Sigmoid colon (tissue), 7 donors: Measurements from ENCODE around the gene RNASEH1. TPM values are rescaled to one million over a fixed set of nuclear protein-coding genes. Genes with fewer than 3 reads are reported as not detected.
A peak's percentile ranks its signal among the peaks of the same experiment; 100 is the strongest.

Experiments
- DNase-seq: peaks from one replicate; pipeline ENCODE4 v3.0.0-alpha.2; 2019
- H3K27ac ChIP-seq, 4 donors: fragments of 200-600 bp; sonication (generic); one replicate each; pipeline ENCODE4 v1.5.1; 2016 to 2019; ENCODE audit warnings: mild to moderate bottlenecking in 1 of 4
- H3K27me3 ChIP-seq, 3 donors: fragments of 200-600 bp; sonication (generic); one replicate each; pipeline ENCODE4 v1.5.1; 2019; ENCODE audit warnings: mild to moderate bottlenecking in 1 of 3
- H3K36me3 ChIP-seq, 4 donors: fragments of 200-600 bp; sonication (generic); one replicate each; pipeline ENCODE4 v1.5.1; 2016 to 2019
- H3K4me1 ChIP-seq, 4 donors: fragments of 200-600 bp; sonication (generic); one replicate each; pipeline ENCODE4 v1.5.1; 2017 to 2019
- H3K4me3 ChIP-seq, 4 donors: fragments of 200-600 bp; sonication (generic); one replicate each; pipeline ENCODE4 v1.5.1; 2017 to 2019; ENCODE audit warnings: mild to moderate bottlenecking in 2 of 4, moderate library complexity in 1 of 4
- H3K9me3 ChIP-seq, 4 donors: fragments of 200-600 bp in 3 of 4; sonication (generic) in 3 of 4; one replicate each; pipeline versions ENCODE4 v1.5.1 to v1.6.1; 2013 to 2019
- EP300 ChIP-seq, 4 donors: sonication (generic); formaldehyde crosslinking; IDR thresholded peaks; one replicate each; pipeline ENCODE4 v1.6.1; 2017; ENCODE audit warnings: antibody characterized with exemption in 4 of 4
- POLR2A ChIP-seq, 2 donors: fragments of 450-650 bp; IDR thresholded peaks; one replicate each; pipeline ENCODE4 v1.6.1; 2016; ENCODE audit warnings: antibody characterized with exemption in 2 of 2, mild to moderate bottlenecking in 2 of 2, moderate library complexity in 2 of 2
- POLR2AphosphoS5 ChIP-seq, 4 donors: sonication (generic); formaldehyde crosslinking; IDR thresholded peaks; one replicate each; pipeline ENCODE4 v1.6.1; 2017; ENCODE audit warnings: antibody characterized with exemption in 4 of 4
- WGBS, 2 donors: extraction: QIAGEN DNeasy Blood & Tissue Kit; methylation state at CpG; one replicate each; pipeline ENCODE4 v1.1.7; 2013; 5-methylcytosine and 5-hydroxymethylcytosine counted together
- intact Hi-C: fragments of 100-400 bp; cut with DNase I; formaldehyde crosslinking; loops from one replicate; pipeline ENCODE4 v1.15.1; 2023
- polyA plus RNA-seq, 3 donors: library from polyadenylated mRNA; stranded (reverse); fragments of 200-250 nt; gene quantifications; one replicate each; pipeline ENCODE4 v1.2.3, GENCODE V29; 2013
- total RNA-seq, 4 donors: library from RNA; depleted of rRNA; stranded (reverse); fragments of >200 nt; gene quantifications; one replicate each; pipeline ENCODE4 v1.1.0, GENCODE V29; 2016
- TF ChIP-seq, protein P1 (sequence below), 4 experiments: fragments of 450-650 bp in 3 of 4; fragments of 200-600 bp in 1 of 4; IDR thresholded peaks; one replicate each; pipeline ENCODE4 v1.5.1; 2016 to 2019; ENCODE audit warnings: antibody characterized with exemption in 4 of 4, mild to moderate bottlenecking in 3 of 4, moderate library complexity in 2 of 4
- donor health status: healthy with polysubstance abuse.
- donor health status: Bipolar disorder and iron deficiency.
- donor health status: healthy.

The RNASEH1 gene, protein sequence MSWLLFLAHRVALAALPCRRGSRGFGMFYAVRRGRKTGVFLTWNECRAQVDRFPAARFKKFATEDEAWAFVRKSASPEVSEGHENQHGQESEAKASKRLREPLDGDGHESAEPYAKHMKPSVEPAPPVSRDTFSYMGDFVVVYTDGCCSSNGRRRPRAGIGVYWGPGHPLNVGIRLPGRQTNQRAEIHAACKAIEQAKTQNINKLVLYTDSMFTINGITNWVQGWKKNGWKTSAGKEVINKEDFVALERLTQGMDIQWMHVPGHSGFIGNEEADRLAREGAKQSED
- 10 to 100 TPM; 20.5 to 28.4 (median 23.9) TPM for total RNA-seq
- polyA plus RNA-seq = 10 to 100 TPM; 10.4 to 18.4 (median 10.8) TPM

DNA sequence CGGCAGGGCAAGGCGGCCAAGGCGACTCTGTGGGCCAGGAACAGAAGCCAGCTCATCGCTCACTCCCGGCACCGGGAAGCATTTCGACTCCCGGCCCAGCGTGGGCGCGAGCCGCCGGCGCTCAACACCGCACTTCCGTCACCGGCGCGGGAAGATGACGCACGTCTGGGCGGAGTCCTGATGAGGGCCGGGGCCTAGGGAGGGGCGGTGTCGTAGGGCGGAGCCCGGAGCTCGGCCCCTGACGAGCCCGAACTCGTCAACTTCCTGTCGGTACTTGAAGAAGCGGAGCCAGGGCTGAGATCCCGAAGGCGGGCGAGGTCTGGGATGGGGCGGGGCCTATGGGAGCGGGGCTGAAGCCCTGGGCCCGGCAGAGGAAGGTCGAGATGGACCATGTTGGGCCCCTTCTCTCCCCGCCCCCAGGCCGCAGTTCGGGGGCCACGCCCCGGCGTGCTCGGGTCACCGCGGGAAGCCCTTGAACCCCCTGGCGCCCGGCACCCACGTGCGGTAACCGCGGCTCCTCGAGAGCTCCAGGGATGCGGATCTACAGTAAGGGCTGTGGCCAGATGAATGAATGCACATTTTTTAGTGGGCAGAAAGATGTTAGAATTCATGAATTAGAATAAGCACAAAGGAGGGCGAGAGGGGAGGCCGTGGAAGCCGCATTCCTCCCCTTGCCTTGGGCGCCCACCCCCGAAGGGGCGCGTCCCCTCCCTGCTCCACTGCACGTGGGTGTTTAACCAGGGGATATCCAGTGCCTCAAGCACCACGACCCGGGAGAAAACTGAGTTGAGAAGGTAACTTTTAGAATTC is at the start of gene RNASEH1:
RNASEH1 (minus strand) TSS at position 129 of the 810 bp plus-strand sequence; CDS start at position 56, 73 bp downstream.
- peaks cover 0 to 20% (median 17%) of the 10 kb centered on the region in 4 donors for H3K4me1 ChIP-seq
- H3K27me3 ChIP-seq = no peaks in the 10 kb centered on the region
- intact Hi-C loops = loop anchor here (1.0 to 5.0 kb wide), 4 partner anchors 17 to 180 kb away; partner anchors contain the start of genes ADI1, RPS7 and TRAPPC12
- TF ChIP-seq, protein P1, sequence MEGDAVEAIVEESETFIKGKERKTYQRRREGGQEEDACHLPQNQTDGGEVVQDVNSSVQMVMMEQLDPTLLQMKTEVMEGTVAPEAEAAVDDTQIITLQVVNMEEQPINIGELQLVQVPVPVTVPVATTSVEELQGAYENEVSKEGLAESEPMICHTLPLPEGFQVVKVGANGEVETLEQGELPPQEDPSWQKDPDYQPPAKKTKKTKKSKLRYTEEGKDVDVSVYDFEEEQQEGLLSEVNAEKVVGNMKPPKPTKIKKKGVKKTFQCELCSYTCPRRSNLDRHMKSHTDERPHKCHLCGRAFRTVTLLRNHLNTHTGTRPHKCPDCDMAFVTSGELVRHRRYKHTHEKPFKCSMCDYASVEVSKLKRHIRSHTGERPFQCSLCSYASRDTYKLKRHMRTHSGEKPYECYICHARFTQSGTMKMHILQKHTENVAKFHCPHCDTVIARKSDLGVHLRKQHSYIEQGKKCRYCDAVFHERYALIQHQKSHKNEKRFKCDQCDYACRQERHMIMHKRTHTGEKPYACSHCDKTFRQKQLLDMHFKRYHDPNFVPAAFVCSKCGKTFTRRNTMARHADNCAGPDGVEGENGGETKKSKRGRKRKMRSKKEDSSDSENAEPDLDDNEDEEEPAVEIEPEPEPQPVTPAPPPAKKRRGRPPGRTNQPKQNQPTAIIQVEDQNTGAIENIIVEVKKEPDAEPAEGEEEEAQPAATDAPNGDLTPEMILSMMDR (IDR thresholded peaks at IDR 0.05) = no peak
- peak; percentile 82 to 92 for TF ChIP-seq POLR2A (IDR thresholded peaks at IDR 0.05)
- peak in 1 of 4 donors; percentile 65 for TF ChIP-seq EP300 (IDR thresholded peaks at IDR 0.05)
- peak; percentile 97 to 99 (median 98) for TF ChIP-seq POLR2AphosphoS5 (IDR thresholded peaks at IDR 0.05)
- WGBS, 2 donors = 1% methylated on average over 67 of the region's 67 CpGs
- no peaks in the 10 kb centered on the region for H3K9me3 ChIP-seq
- peak within 1 kb of the TSS; percentile 87 to 98 (median 94) for H3K27ac ChIP-seq
- peak within 1 kb of the TSS; percentile 76 to 97 (median 93) for H3K4me3 ChIP-seq
- H3K36me3 ChIP-seq = peaks cover 0 to 33% (median 14%) of the 10 kb centered on the region in 4 donors
- peak; percentile 99 for DNase-seq

DNA sequence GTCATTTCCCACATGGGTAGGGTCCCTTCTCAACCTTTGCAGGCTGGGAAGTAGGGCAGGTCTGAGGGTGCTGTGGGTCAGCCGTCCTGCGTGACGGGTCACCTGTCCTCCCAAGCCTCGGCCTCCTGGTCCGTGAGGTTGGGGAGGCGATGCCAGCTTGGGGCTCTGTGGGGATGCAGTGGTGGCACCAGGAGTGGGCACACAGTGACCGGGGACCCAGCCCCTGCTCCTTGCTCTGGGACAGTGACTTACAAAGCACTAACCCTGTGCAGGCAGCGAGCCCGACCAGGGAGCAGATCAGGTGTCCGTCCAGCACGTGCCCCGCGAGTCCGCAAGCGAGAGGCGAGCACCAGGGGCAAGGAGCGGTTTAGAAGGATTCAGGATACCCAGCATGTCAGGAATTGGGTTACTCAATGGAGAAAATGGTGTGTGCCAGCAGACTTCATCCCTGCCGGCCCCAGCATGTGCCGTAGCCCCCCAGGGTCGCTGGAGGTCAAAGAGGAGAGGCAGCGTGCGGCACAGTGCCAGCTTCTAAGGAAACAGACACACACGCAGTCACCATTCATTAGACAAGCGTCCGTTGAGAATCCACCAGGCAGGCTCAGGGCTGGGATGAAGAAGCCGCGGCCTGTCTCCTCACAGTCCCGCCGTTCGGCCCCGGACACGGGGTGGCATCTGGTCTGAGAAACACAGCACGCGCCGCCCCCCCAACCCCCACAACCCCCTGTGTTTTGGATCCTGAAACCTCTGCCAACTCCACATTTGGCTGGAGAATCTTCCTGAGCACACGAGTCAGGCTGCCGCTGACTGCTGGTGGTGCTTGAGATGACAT is 48.5 kb upstream of the RNASEH1 start:
- Histone ChIP-seq H3K4me3 (no peak overlapping the region), H3K36me3 (no peaks in the 10 kb centered on the region), H3K27me3 (no peaks in the 10 kb centered on the region), H3K9me3 (no peaks in the 10 kb centered on the region), H3K4me1 (peaks cover 0 to 16% (median 0%) of the 10 kb centered on the region in 4 donors), H3K27ac (peak overlapping the region in 2 of 4 donors; percentile 56 to 79)
- DNase-seq = peak; percentile 59
- TF ChIP-seq POLR2A (IDR thresholded peaks at IDR 0.05) (no peak), EP300 (IDR thresholded peaks at IDR 0.05) (no peak), POLR2AphosphoS5 (IDR thresholded peaks at IDR 0.05) (no peak)
- TF ChIP-seq, protein P1 (IDR thresholded peaks at IDR 0.05) = no peak
- WGBS, 2 donors = 89 to 90% methylated on average over 37 of the region's 37 CpGs
- intact Hi-C loops = no loop called here

DNA sequence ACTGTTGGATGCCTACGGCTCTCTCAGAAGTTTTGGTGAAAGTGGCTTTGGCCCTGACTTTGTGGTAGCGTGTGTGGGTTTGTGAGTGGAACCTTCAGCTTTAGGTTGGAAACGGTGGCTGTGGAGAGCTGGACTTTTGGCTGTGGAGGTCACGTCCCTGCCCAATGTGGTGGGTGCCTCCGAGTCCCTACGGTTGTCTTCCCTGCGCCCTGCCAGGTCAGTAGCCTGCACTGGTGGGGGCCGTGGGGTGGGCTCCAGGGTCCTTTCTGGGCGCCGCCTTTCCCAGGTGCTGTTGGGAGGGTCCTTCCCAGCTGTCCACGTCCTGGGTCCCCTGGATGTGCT is 47.9 kb upstream of the RNASEH1 start:
- Histone ChIP-seq H3K27me3 (no peaks in the 10 kb centered on the region), H3K27ac (peak overlapping the region in 3 of 4 donors; percentile 18 to 79 (median 56)), H3K4me3 (no peak overlapping the region), H3K36me3 (no peaks in the 10 kb centered on the region), H3K9me3 (no peaks in the 10 kb centered on the region), H3K4me1 (peaks cover 0 to 16% (median 0%) of the 10 kb centered on the region in 4 donors)
- TF ChIP-seq EP300 (IDR thresholded peaks at IDR 0.05) (no peak), POLR2A (IDR thresholded peaks at IDR 0.05) (no peak), POLR2AphosphoS5 (IDR thresholded peaks at IDR 0.05) (no peak)
- TF ChIP-seq, protein P1 (IDR thresholded peaks at IDR 0.05) = no peak
- WGBS, 2 donors = 88 to 92% methylated on average over 11 of the region's 11 CpGs
- DNase-seq = peak; percentile 52
- intact Hi-C loops = no loop called here
